Naive B cell (primary cell): Measurements from ENCODE around the gene MNAT1. TPM values are rescaled to one million over a fixed set of nuclear protein-coding genes. Genes with fewer than 3 reads are reported as not detected.

Experiments used
- ATAC-seq, 2 donors: fragments of 150-1000 bp; cut with Tn5 transposase; 2 replicates each; pipeline ENCODE4 v1.10.0; 2021; ENCODE audit warnings: low read depth in 2 of 2, mild to moderate bottlenecking in 2 of 2, moderate library complexity in 2 of 2
- DNase-seq: peaks from one replicate; pipeline ENCODE4 v3.0.0; 2022
- H3K27ac Mint-ChIP-seq, 6 donors: one replicate each; pipeline ENCODE4 v1.8.0; 2020 to 2022; ENCODE audit warnings: mild to moderate bottlenecking in 6 of 6, mixed read lengths in 6 of 6, moderate library complexity in 5 of 6, inconsistent platforms in 2 of 6
- H3K27me3 Mint-ChIP-seq, 3 donors: one replicate each; pipeline ENCODE4 v1.8.0; 2021 to 2022; ENCODE audit warnings: mixed read lengths in 3 of 3, mild to moderate bottlenecking in 1 of 3
- H3K36me3 Mint-ChIP-seq, 2 donors: one replicate each; pipeline ENCODE4 v1.8.0; 2020 to 2022; ENCODE audit warnings: mixed read lengths in 2 of 2, inconsistent platforms in 1 of 2, mild to moderate bottlenecking in 1 of 2
- H3K4me1 Mint-ChIP-seq, 3 donors: one replicate each; pipeline ENCODE4 v1.8.0; 2020 to 2022; ENCODE audit warnings: mixed read lengths in 3 of 3, inconsistent platforms in 1 of 3, mild to moderate bottlenecking in 1 of 3, moderate library complexity in 1 of 3
- H3K4me3 Mint-ChIP-seq, 8 donors: one replicate each; pipeline ENCODE4 v1.8.0; 2020 to 2022; ENCODE audit warnings: mild to moderate bottlenecking in 8 of 8, mixed read lengths in 8 of 8, moderate library complexity in 8 of 8, inconsistent platforms in 2 of 8
- H3K9me3 Mint-ChIP-seq, 7 donors: one replicate each; pipeline ENCODE4 v1.8.0; 2020 to 2022; ENCODE audit warnings: mixed read lengths in 7 of 7, mild to moderate bottlenecking in 5 of 7, inconsistent platforms in 2 of 7, moderate library complexity in 1 of 7
- polyA plus RNA-seq, 6 donors: library from polyadenylated mRNA; unstranded; fragments of 300-500 nt; fragmentation: Illumina TruSeq; gene quantifications; one replicate each; pipeline ENCODE4 v1.2.3, GENCODE V29; 2021; ENCODE audit warnings: low read depth in 6 of 6

Gene MNAT1
- polyA plus RNA-seq, 6 donors from 2014 or later, result 14.5 to 27.4 (median 22.1) TPM

DNA sequence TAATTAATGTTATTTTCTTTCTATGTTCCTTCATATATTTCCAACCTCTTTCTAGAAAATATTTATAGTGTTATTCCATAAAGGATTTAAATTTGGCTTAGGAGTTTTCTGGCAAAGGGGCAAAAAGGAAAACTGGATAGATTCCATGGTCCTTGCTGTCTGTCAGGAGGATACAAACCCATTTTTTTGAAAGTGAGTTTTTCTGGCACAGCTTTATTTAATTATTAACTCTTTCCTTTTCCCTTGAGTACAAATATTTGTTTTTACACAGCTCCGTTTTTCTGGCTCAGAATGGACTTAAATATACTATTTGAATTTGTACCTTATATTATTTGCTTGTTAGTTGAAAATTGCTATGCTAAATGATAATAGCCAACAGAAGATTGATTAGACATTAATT is 56.3 kb downstream of the MNAT1 start:
- Mint-ChIP-seq H3K4me1 (peaks cover 0 to 6% (median 0%) of the 10 kb centered on the region in 3 donors), H3K27me3 (no peaks in the 10 kb centered on the region), H3K27ac (no peak overlapping the region), H3K4me3 (no peak overlapping the region), H3K36me3 (peaks cover 0 to 16% of the 10 kb centered on the region in 2 donors), H3K9me3 (peaks cover 0 to 4% (median 0%) of the 10 kb centered on the region in 7 donors)
- ATAC-seq (no peak), DNase-seq (no peak)

DNA sequence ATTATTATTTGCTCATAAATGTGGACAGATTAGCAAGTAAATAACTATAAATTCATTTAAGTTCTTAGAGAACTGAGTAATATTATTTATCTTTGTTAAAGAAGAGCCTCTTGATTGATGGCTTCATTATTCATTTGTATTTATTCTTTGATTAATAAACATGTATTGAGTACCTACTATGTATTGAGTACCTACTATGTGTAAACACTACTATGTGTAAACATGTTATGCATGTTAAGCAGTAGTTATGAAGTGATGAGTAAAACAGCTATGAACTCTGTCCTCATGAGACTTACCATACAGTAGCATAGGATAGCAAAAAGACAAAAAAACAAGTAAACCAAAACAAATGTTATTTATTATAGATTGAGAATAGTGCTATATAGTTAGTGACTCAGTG is 61.9 kb downstream of the MNAT1 start:
- ATAC-seq (no peak), DNase-seq (no peak)
- Mint-ChIP-seq H3K27me3 (no peaks in the 10 kb centered on the region), H3K36me3 (peaks cover 16 to 35% of the 10 kb centered on the region in 2 donors), H3K9me3 (peaks cover 0 to 4% (median 2%) of the 10 kb centered on the region in 7 donors), H3K4me1 (no peaks in the 10 kb centered on the region), H3K4me3 (no peak overlapping the region), H3K27ac (no peak overlapping the region)

DNA sequence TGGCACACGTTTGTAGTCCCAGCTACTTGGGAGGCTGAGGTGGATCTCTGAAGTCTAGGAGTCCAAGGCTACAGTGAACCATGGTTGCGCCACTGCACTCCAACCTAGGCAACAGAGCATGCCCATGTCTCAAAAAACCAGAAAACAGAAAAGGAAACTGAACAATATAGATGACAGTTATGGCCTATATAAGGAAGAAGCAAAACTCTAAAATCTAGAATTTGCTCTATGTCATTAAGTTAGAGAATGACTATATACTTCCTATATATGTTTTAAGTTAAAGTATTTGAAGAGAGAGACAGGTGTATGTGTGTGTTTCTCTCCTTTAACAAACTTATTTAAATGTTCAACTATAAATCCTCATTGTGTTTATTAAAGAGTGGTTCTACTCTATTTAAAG is 65.8 kb downstream of the MNAT1 start:
- H3K27me3 Mint-ChIP-seq, result no peaks in the 10 kb centered on the region
- DNase-seq (no peak), ATAC-seq (no peak)
- H3K9me3 Mint-ChIP-seq, result peaks cover 0 to 3% (median 0%) of the 10 kb centered on the region in 7 donors
- no peak overlapping the region for H3K4me3 Mint-ChIP-seq
- H3K4me1 Mint-ChIP-seq, result no peaks in the 10 kb centered on the region
- peaks cover 25 to 29% of the 10 kb centered on the region in 2 donors for H3K36me3 Mint-ChIP-seq
- H3K27ac Mint-ChIP-seq, result no peak overlapping the region

DNA sequence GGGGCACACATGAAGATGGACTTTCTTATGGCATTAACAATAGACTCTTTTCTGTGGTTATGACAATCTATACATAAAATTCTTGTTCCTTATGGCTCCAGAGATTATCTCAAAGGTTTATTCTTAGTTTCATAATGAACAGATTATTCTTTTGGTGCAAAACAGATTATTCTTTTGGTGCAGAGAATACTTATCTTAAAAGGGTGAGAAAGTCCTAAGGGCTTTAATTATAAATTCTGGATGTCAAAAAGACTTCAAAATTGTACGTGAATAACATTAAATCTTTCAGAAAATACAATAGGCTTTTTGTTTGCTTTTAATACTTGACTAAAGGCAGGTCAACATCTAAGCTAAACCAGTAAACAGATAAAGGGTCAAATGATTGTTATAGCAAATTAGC is 69.3 kb downstream of the MNAT1 start:
- DNase-seq (no peak), ATAC-seq (no peak)
- peaks cover 0 to 3% (median 0%) of the 10 kb centered on the region in 7 donors for H3K9me3 Mint-ChIP-seq
- H3K27me3 Mint-ChIP-seq, result no peaks in the 10 kb centered on the region
- H3K27ac Mint-ChIP-seq, result no peak overlapping the region
- peaks cover 14 to 24% of the 10 kb centered on the region in 2 donors for H3K36me3 Mint-ChIP-seq
- H3K4me3 Mint-ChIP-seq, result no peak overlapping the region
- H3K4me1 Mint-ChIP-seq, result no peaks in the 10 kb centered on the region

- Mint-ChIP-seq H3K9me3 (peaks cover 0 to 2% (median 0%) of the 10 kb centered on the region in 7 donors), H3K27me3 (no peaks in the 10 kb centered on the region), H3K36me3 (peaks cover 17 to 19% of the 10 kb centered on the region in 2 donors), H3K4me1 (no peaks in the 10 kb centered on the region), H3K4me3 (no peak overlapping the region), H3K27ac (peak overlapping the region in 1 of 6 donors; percentile 0)
- ATAC-seq (no peak), DNase-seq (no peak)
Measured at GRCh38 chr14:60805841-60806430, 71.4 kb downstream of the MNAT1 start.

DNA sequence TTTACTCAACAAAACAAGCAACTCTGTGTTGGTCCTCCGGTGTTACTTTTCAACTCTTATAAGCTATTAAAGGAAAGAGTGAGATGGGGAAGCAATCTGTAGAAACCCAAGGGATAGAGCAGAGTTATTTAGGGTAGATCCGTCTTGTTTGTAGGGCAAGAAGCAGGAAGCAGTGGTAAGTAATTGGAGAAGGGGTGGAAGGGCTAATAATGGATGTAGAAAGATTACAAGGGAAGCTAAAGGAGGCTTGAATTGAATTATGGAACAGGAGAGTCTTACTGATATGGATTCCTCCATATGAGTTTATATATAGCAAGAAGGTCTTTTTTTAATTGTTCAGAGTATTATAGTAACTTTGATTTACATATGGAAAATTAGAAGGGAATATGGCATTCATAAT is 72.7 kb downstream of the MNAT1 start:
- peak overlapping the region in 1 of 6 donors; percentile 12 for H3K27ac Mint-ChIP-seq
- DNase-seq, result no peak

GRCh38 chr14:60807971-60808370 is 73.4 kb downstream of the MNAT1 start:
- DNase-seq (no peak), ATAC-seq (no peak)
- Mint-ChIP-seq H3K27me3 (no peaks in the 10 kb centered on the region), H3K27ac (no peak overlapping the region), H3K4me3 (no peak overlapping the region), H3K4me1 (peaks cover 0 to 4% (median 0%) of the 10 kb centered on the region in 3 donors), H3K9me3 (no peaks in the 10 kb centered on the region), H3K36me3 (peaks cover 23 to 28% of the 10 kb centered on the region in 2 donors)

More for the DNA sequence above, 72.7 kb downstream of the MNAT1 start:
- Mint-ChIP-seq H3K27me3 (no peaks in the 10 kb centered on the region), H3K4me3 (no peak overlapping the region), H3K4me1 (no peaks in the 10 kb centered on the region), H3K9me3 (no peaks in the 10 kb centered on the region), H3K36me3 (peaks cover 21% of the 10 kb centered on the region in 2 donors)
- no peak for ATAC-seq

GRCh38 chr14:60812987-60813386 is 78.4 kb downstream of the MNAT1 start:
- H3K36me3 Mint-ChIP-seq, result peaks cover 28 to 32% of the 10 kb centered on the region in 2 donors
- H3K4me3 Mint-ChIP-seq, result peak overlapping the region in 1 of 8 donors; percentile 61
- H3K9me3 Mint-ChIP-seq, result peaks cover 0 to 3% (median 0%) of the 10 kb centered on the region in 7 donors
- ATAC-seq (no peak), DNase-seq (no peak)
- peaks cover 8 to 12% (median 9%) of the 10 kb centered on the region in 3 donors for H3K4me1 Mint-ChIP-seq
- H3K27ac Mint-ChIP-seq, result no peak overlapping the region
- H3K27me3 Mint-ChIP-seq, result peaks cover 0 to 3% (median 0%) of the 10 kb centered on the region in 3 donors

DNA sequence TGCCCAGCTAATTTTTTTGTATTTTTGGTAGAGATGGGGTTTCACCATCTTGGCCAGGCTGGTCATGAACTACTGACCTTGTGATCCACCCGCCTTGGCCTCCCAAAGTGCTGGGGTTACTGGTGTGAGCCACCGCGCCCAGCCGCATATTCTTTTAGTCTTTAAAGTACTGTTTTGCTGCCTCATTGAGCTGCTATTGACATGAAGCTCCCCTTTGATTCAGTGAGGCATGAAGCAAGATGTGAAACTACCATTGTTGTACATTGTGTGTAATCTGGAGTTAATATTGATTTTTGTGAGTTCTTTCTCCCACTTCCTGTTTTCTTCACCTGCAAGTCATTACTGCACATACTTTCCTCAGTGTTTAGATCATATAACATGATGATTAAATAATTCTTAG is 80.8 kb downstream of the MNAT1 start:
- peak overlapping the region in 5 of 6 donors; percentile 15 to 89 (median 69) for H3K27ac Mint-ChIP-seq

GRCh38 chr14:60817113-60817512 is 82.6 kb downstream of the MNAT1 start:
- H3K27ac Mint-ChIP-seq, result no peak overlapping the region
- DNase-seq (no peak), ATAC-seq (no peak)
- peaks cover 10 to 14% of the 10 kb centered on the region in 2 donors for H3K36me3 Mint-ChIP-seq
- H3K27me3 Mint-ChIP-seq, result peaks cover 0 to 3% (median 0%) of the 10 kb centered on the region in 3 donors
- H3K4me1 Mint-ChIP-seq, result peaks cover 8 to 12% (median 9%) of the 10 kb centered on the region in 3 donors
- H3K9me3 Mint-ChIP-seq, result peaks cover 0 to 3% (median 0%) of the 10 kb centered on the region in 7 donors
- no peak overlapping the region for H3K4me3 Mint-ChIP-seq

More for the DNA sequence above, 80.8 kb downstream of the MNAT1 start:
- DNase-seq (peak; percentile 38), ATAC-seq (peak; percentile 98 to 99)
- Mint-ChIP-seq H3K4me1 (peaks cover 8 to 12% (median 9%) of the 10 kb centered on the region in 3 donors), H3K9me3 (peaks cover 0 to 3% (median 0%) of the 10 kb centered on the region in 7 donors), H3K27me3 (peaks cover 0 to 3% (median 0%) of the 10 kb centered on the region in 3 donors), H3K36me3 (peaks cover 24 to 26% of the 10 kb centered on the region in 2 donors), H3K4me3 (peak overlapping the region in 7 of 8 donors; percentile 14 to 73 (median 49))

DNA sequence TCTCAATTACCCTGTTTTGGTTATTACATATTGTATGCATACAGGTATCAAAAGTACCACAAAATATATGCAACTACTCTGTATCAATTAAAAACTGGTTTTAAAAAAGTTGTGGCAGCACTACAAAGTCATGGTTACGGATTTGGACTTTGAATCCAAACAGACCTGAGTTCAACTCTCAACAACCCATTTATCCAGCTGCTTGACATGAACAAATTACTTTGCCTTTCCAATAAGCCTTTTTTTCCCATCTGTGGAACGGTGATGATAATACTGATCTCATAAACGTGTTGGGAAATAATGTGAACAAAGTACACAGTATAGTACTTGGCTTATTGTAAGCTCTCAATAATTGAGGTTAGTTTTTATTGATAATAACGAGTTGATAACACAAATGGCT is 85.0 kb downstream of the MNAT1 start:
- no peak for DNase-seq
- no peaks in the 10 kb centered on the region for H3K27me3 Mint-ChIP-seq
- no peak overlapping the region for H3K4me3 Mint-ChIP-seq
- peaks cover 0 to 3% (median 0%) of the 10 kb centered on the region in 7 donors for H3K9me3 Mint-ChIP-seq
- H3K27ac Mint-ChIP-seq, result no peak overlapping the region
- no peak for ATAC-seq
- H3K36me3 Mint-ChIP-seq, result no peaks in the 10 kb centered on the region
- H3K4me1 Mint-ChIP-seq, result peaks cover 5 to 7% (median 6%) of the 10 kb centered on the region in 3 donors

DNA sequence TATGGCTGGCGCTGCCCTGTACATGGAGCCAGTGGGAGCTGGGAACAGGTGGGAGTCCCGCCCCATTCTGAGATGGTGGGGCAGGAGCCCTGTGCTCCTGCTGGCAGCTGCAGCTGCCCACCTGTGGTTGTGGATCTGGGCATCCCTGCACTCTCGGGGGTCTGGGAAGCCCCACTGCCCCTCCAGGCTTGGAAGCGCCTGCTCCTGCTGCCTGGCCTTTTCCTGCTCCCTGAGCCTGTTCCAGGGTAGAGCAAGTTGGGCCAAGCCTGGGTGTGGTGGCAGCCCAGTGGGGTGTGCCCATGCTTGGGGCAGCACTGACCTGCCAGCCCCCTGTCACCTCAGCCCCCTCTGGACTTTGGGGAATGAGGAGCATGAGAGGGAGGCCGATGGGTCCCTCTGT is 104.0 kb downstream of the MNAT1 start:
- ATAC-seq, result no peak
- Mint-ChIP-seq H3K27ac (no peak overlapping the region), H3K36me3 (peaks cover 12 to 39% of the 10 kb centered on the region in 2 donors), H3K4me3 (no peak overlapping the region), H3K4me1 (peaks cover 0 to 5% (median 0%) of the 10 kb centered on the region in 3 donors), H3K27me3 (no peaks in the 10 kb centered on the region), H3K9me3 (peaks cover 9 to 16% (median 14%) of the 10 kb centered on the region in 7 donors)
- no peak for DNase-seq

- H3K4me3 Mint-ChIP-seq, result no peak overlapping the region
- H3K9me3 Mint-ChIP-seq, result peaks cover 8 to 16% (median 11%) of the 10 kb centered on the region in 7 donors
- no peak for ATAC-seq
- peaks cover 12 to 34% of the 10 kb centered on the region in 2 donors for H3K36me3 Mint-ChIP-seq
- H3K27ac Mint-ChIP-seq, result peak overlapping the region in 1 of 6 donors; percentile 78
- H3K27me3 Mint-ChIP-seq, result no peaks in the 10 kb centered on the region
- H3K4me1 Mint-ChIP-seq, result peaks cover 0 to 3% (median under 1%) of the 10 kb centered on the region in 3 donors
- no peak for DNase-seq
Measured at GRCh38 chr14:60839057-60839456, 104.5 kb downstream of the MNAT1 start.

DNA sequence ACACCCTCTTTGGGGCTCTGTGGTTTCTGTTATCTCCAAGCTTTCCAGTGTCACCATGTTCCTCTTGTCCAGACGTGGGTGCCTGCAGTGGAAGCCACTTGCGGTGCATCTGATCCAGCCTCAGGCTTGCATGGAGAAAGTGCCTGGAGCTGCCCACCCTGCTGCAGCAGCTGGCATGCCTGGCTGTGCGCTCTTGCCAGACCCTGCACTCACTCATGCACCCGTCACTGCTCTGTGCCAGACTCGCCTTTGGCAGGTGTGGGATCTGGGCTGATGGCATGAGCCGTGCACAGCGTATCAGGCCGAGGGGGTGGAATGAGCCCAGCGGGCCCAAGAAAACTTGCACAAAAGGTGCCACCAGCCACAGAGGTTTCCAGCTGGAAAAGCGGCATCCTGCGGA is 105.1 kb downstream of the MNAT1 start:
- Mint-ChIP-seq H3K36me3 (peaks cover 12 to 30% of the 10 kb centered on the region in 2 donors), H3K27ac (no peak overlapping the region), H3K4me1 (peaks cover 0 to 6% (median 5%) of the 10 kb centered on the region in 3 donors), H3K9me3 (peaks cover 8 to 16% (median 11%) of the 10 kb centered on the region in 7 donors), H3K4me3 (no peak overlapping the region), H3K27me3 (no peaks in the 10 kb centered on the region)
- ATAC-seq, result no peak
- DNase-seq, result no peak
